GM12878 (cell line): Measurements from ENCODE around the gene SPATA20. TPM values are rescaled to one million over a fixed set of nuclear protein-coding genes. Genes with fewer than 3 reads are reported as not detected.

ENCODE experiments used
- ATAC-seq: fragments of 200-7000 bp; cut with Tn5 transposase; 3 replicates; pipeline ENCODE4 v1.9.1; 2020; ENCODE audit warnings: mild to moderate bottlenecking, moderate library complexity
- BruUV-seq: library from RNA; stranded (reverse); fragments of 400-500 nt; replicated peaks from 2 replicates; lab custom pipeline; 2021; lab: Mats Ljungman, UMichigan
- CTCF ChIA-PET: fragments of 300-600 bp; sonication (Branson Sonifier 250); formaldehyde crosslinking; extraction: SDS; loops from one replicate; lab custom pipeline; 2021; ENCODE audit warnings: inconsistent platforms; lab: Yijun Ruan, JAX
- POLR2A ChIA-PET: fragments of 350-600 bp; formaldehyde crosslinking; extraction: SDS; loops from one replicate; lab custom pipeline; 2021; ENCODE audit warnings: inconsistent platforms; lab: Charles Lee
- RAD21 ChIA-PET: fragments of 300-600 bp; sonication (Branson Sonifier 250); formaldehyde crosslinking; loops from one replicate; lab custom pipeline; 2023; ENCODE audit warnings: antibody characterized with exemption; ENCODE audit not compliant: unreplicated experiment; lab: Charles Lee
- SMC1A ChIA-PET: fragments of 300-600 bp; sonication (Branson Sonifier 250); formaldehyde crosslinking; loops from one replicate; lab custom pipeline; 2023; ENCODE audit not compliant: unreplicated experiment, uncharacterized antibody; lab: Charles Lee
- DNase-seq: peaks from one replicate; pipeline ENCODE4 v3.0.0-alpha.2; 2011; ENCODE audit warnings: low read depth, low spot score
- FAIRE-seq: peaks from 3 replicates; lab custom pipeline; 2011; peaks lifted over from hg19 to GRCh38; lab: Jason Lieb, UNC
- H2AFZ ChIP-seq: 2 replicates; pipeline ENCODE4 v1.6.0; 2011; ENCODE audit warnings: low read depth, low read length, control low read depth; ENCODE audit not compliant: control insufficient read depth
- H3K27ac ChIP-seq: 2 replicates; pipeline ENCODE4 v1.5.1; 2011; ENCODE audit warnings: control low read depth; ENCODE audit not compliant: control insufficient read depth, insufficient read depth
- H3K27me3 ChIP-seq, 2 experiments: replicated peaks in 1 of 2; 2 replicates each; pipeline versions ENCODE4 v1.6.0 to v1.6.1; 2011; ENCODE audit warnings: low read length in 1 of 2; ENCODE audit not compliant: control insufficient read depth in 2 of 2, insufficient read depth in 2 of 2
- H3K36me3 ChIP-seq, 2 experiments: 2 replicates each; pipeline ENCODE4 v1.5.1; 2011; ENCODE audit warnings: low read length in 1 of 2; ENCODE audit not compliant: control insufficient read depth in 2 of 2, insufficient read depth in 2 of 2
- H3K4me1 ChIP-seq: 2 replicates; pipeline ENCODE4 v1.6.1; 2011; ENCODE audit warnings: mild to moderate bottlenecking, low read length, moderate library complexity, mixed read lengths; ENCODE audit not compliant: control insufficient read depth, insufficient read depth
- H3K4me2 ChIP-seq: 2 replicates; pipeline ENCODE4 v1.6.0; 2011; ENCODE audit warnings: control low read depth; ENCODE audit not compliant: control insufficient read depth, insufficient read depth
- H3K4me3 ChIP-seq: fragments of 200-600 bp; sonication (generic); 2 replicates; pipeline ENCODE4 v1.5.1; 2016
- H3K79me2 ChIP-seq: 2 replicates; pipeline ENCODE4 v1.6.0; 2011; ENCODE audit warnings: low read length; ENCODE audit not compliant: control insufficient read depth, insufficient read depth
- H3K9ac ChIP-seq: 2 replicates; pipeline ENCODE4 v1.8.0; 2011; ENCODE audit warnings: low read length, control low read depth, mixed read lengths; ENCODE audit not compliant: control insufficient read depth, insufficient read depth
- H3K9me3 ChIP-seq: replicated peaks from 3 replicates; pipeline ENCODE4 v1.5.1; 2011; ENCODE audit warnings: mild to moderate bottlenecking, low read length; ENCODE audit not compliant: control insufficient read depth, insufficient read depth
- H4K20me1 ChIP-seq: 2 replicates; pipeline ENCODE4 v1.6.0; 2011; ENCODE audit not compliant: control insufficient read depth, insufficient read depth
- E2F8 ChIP-seq: fragments of 450-650 bp; IDR thresholded peaks from 2 replicates; pipeline ENCODE4 v1.6.1; 2018; ENCODE audit warnings: mild to moderate bottlenecking, low read depth, moderate library complexity; ENCODE audit not compliant: partially characterized antibody
- GATAD2B ChIP-seq: fragments of 450-650 bp; conservative IDR thresholded peaks from 2 replicates; pipeline ENCODE4 v1.6.1; 2017; ENCODE audit warnings: low read depth, mild to moderate bottlenecking, moderate library complexity
- IRF5 ChIP-seq: fragments of 450-650 bp; IDR thresholded peaks from 2 replicates; pipeline ENCODE4 v1.6.1; 2017; ENCODE audit warnings: borderline replicate concordance
- MYB ChIP-seq: fragments of 150-350 bp; IDR thresholded peaks from 2 replicates; pipeline ENCODE4 v1.6.1; 2014; ENCODE audit warnings: mild to moderate bottlenecking, low read depth, low read length, borderline replicate concordance
- NFIC ChIP-seq: IDR thresholded peaks from 2 replicates; pipeline ENCODE4 v1.6.1; 2012; ENCODE audit warnings: low read depth, mild to moderate bottlenecking, inconsistent platforms, low read length, moderate library complexity
- NR2C1 ChIP-seq: fragments of 450-650 bp; IDR thresholded peaks from 2 replicates; pipeline ENCODE4 v1.6.1; 2017; ENCODE audit warnings: antibody characterized with exemption, mild to moderate bottlenecking, moderate library complexity
- NR2C2 ChIP-seq: IDR thresholded peaks from 2 replicates; pipeline ENCODE4 v1.6.1; 2011; ENCODE audit warnings: borderline replicate concordance, low read depth; ENCODE audit not compliant: control insufficient read depth, insufficient read length
- NR2F1 ChIP-seq: fragments of 450-650 bp; conservative IDR thresholded peaks from 2 replicates; pipeline ENCODE4 v1.6.1; 2017; ENCODE audit warnings: mild to moderate bottlenecking
- SMAD1 ChIP-seq: fragments of 450-650 bp; IDR thresholded peaks from 2 replicates; pipeline ENCODE4 v1.6.1; 2018; ENCODE audit warnings: mild to moderate bottlenecking, low read depth; ENCODE audit not compliant: partially characterized antibody
- WGBS: methylation state at CpG from one replicate; pipeline ENCODE4 v1.1.6; 2016; ENCODE audit warnings: low lambda C conversion rate; ENCODE audit not compliant: insufficient replicate concordance, insufficient coverage; ENCODE audit errors: missing lambda C conversion rate; 5-methylcytosine and 5-hydroxymethylcytosine counted together
- in situ Hi-C: fragments of 300-500 bp; cut with MboI; formaldehyde crosslinking; loops from 9 replicates; pipeline ENCODE4 v1.14.3; 2018; ENCODE audit warnings: mixed read lengths
- intact Hi-C: fragments of 100-400 bp; cut with micrococcal nuclease; formaldehyde crosslinking; loops from one replicate; pipeline ENCODE4 v1.14.2; 2022; ENCODE audit not compliant: unreplicated experiment
- polyA plus RNA-seq, 11 experiments: library from polyadenylated mRNA; depleted of rRNA in 4 of 11; unstranded in 6 of 11; stranded (reverse) in 5 of 11; fragments of >200 nt; fragmentation: Nextera tagmentation in 4 of 11; fragmentation: Illumina TruSeq in 1 of 11; extraction: Ambion mirVana in 4 of 11; extraction: Trizol in 1 of 11; gene quantifications; 1 replicate in 1 of 11; 2 replicates in 10 of 11; pipeline versions ENCODE4 v1.2.1 to v1.2.3, GENCODE V29; 2011 to 2016; ENCODE audit warnings: inconsistent platforms in 2 of 11, missing spikeins in 2 of 11, low read depth in 1 of 11
- total RNA-seq, 4 experiments: library from RNA; depleted of rRNA in 3 of 4; stranded (reverse); fragments of >200 nt in 3 of 4; fragmentation: Illumina TruSeq in 1 of 4; extraction: Trizol in 1 of 4; gene quantifications; 2 replicates each; pipeline versions ENCODE4 v1.2.1 to v1.2.3, GENCODE V29; 2013 to 2021
- TF ChIP-seq, protein P1 (sequence below): fragments of 450-650 bp; IDR thresholded peaks from 2 replicates; pipeline ENCODE4 v1.6.1; 2016; ENCODE audit warnings: mild to moderate bottlenecking
- TF ChIP-seq, protein P2 (sequence below): fragments of 450-650 bp; IDR thresholded peaks from 2 replicates; pipeline ENCODE4 v1.6.1; 2018; ENCODE audit warnings: borderline replicate concordance, mild to moderate bottlenecking; ENCODE audit not compliant: partially characterized antibody
- TF ChIP-seq, protein P3 (sequence below): IDR thresholded peaks from 2 replicates; pipeline ENCODE4 v1.6.1; 2012; ENCODE audit warnings: low read depth, low read length, improper control_type of control experiment

SPATA20 gene
- total and polyA plus RNA-seq, 10 of the 15 experiments (the other 5 are each of a cell fraction or from before 2014, with no cell fraction given) = 2.1 to 69.8 (median 26.6) TPM

- no peak overlapping the region for H3K9ac ChIP-seq
- H3K4me3 ChIP-seq = no peak overlapping the region
Measured at GRCh38 chr17:50539762-50540559, 7.0 kb upstream of the SPATA20 start.

More at GRCh38 chr17:50539762-50540559, 7.0 kb upstream of the SPATA20 start:
- in situ Hi-C loops (loop anchor here (5.0 to 10.0 kb wide), 4 partner anchors 52 to 415 kb away; no protein-coding TSS in a partner anchor), intact Hi-C loops (loop anchor here (10.0 kb wide), 1 partner anchor 415 kb away; no protein-coding TSS in a partner anchor)
- TF ChIP-seq, protein P1, sequence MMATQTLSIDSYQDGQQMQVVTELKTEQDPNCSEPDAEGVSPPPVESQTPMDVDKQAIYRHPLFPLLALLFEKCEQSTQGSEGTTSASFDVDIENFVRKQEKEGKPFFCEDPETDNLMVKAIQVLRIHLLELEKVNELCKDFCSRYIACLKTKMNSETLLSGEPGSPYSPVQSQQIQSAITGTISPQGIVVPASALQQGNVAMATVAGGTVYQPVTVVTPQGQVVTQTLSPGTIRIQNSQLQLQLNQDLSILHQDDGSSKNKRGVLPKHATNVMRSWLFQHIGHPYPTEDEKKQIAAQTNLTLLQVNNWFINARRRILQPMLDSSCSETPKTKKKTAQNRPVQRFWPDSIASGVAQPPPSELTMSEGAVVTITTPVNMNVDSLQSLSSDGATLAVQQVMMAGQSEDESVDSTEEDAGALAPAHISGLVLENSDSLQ = no peak
- TF ChIP-seq NR2F1 = no peak
- TF ChIP-seq NR2C1 = no peak
- TF ChIP-seq, protein P2, sequence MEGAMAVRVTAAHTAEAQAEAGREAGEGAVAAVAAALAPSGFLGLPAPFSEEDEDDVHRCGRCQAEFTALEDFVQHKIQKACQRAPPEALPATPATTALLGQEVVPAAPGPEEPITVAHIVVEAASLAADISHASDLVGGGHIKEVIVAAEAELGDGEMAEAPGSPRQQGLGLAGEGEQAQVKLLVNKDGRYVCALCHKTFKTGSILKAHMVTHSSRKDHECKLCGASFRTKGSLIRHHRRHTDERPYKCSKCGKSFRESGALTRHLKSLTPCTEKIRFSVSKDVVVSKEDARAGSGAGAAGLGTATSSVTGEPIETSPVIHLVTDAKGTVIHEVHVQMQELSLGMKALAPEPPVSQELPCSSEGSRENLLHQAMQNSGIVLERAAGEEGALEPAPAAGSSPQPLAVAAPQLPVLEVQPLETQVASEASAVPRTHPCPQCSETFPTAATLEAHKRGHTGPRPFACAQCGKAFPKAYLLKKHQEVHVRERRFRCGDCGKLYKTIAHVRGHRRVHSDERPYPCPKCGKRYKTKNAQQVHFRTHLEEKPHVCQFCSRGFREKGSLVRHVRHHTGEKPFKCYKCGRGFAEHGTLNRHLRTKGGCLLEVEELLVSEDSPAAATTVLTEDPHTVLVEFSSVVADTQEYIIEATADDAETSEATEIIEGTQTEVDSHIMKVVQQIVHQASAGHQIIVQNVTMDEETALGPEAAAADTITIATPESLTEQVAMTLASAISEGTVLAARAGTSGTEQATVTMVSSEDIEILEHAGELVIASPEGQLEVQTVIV = no peak
- no peak for TF ChIP-seq E2F8
- no peak for TF ChIP-seq NR2C2
- TF ChIP-seq MYB = no peak
- no peak for TF ChIP-seq NFIC
- no peak for TF ChIP-seq SMAD1
- TF ChIP-seq IRF5 = no peak
- TF ChIP-seq, protein P3, sequence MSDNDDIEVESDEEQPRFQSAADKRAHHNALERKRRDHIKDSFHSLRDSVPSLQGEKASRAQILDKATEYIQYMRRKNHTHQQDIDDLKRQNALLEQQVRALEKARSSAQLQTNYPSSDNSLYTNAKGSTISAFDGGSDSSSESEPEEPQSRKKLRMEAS = no peak
- no peak for TF ChIP-seq GATAD2B
- RAD21 ChIA-PET = interaction anchor here (1.1 kb wide), 1 partner anchor 61 kb away, joined by 3 read pairs; no protein-coding TSS in a partner anchor
- Histone ChIP-seq H3K27me3 (no peaks in the 10 kb centered on the region), H3K9me3 (no peaks in the 10 kb centered on the region), H2AFZ (no peak overlapping the region), H3K36me3 (no peaks in the 10 kb centered on the region), H3K4me2 (no peak overlapping the region), H3K79me2 (no peaks in the 10 kb centered on the region), H3K4me1 (peaks cover 10% of the 10 kb centered on the region; the same call in 1 of the 2 replicates), H3K27ac (no peak overlapping the region), H4K20me1 (no peaks in the 10 kb centered on the region)
- 43% methylated on average over 15 of the region's 15 CpGs for WGBS
- SMC1A ChIA-PET = no interaction called here
- CTCF ChIA-PET = no interaction called here
- FAIRE-seq (no peak), ATAC-seq (no peak), DNase-seq (no peak)
- POLR2A ChIA-PET = no interaction called here
- BruUV-seq = no TSS peak
